ENCODE results near the gene LMAN1L. TPM values are rescaled to one million over a fixed set of nuclear protein-coding genes. Genes with fewer than 3 reads are reported as not detected.

The LMAN1L gene
- total and polyA plus RNA-seq, 4 donors: 0.11 to 0.31 TPM; not detected in 2

GRCh38 chr15:74873036-74873755 is 60.6 kb downstream of the LMAN1L start, which contains the start of gene SCAMP2:
SCAMP2 (minus strand) TSS chr15:74873365; CDS start chr15:74873255, 110 bp downstream.
- peak within 1 kb of the TSS; percentile 56 to 77 for H3K9ac ChIP-seq (ENCODE audit: insufficient read depth in 1 of 2, low read length in 2 of 2)
- H3K27me3 ChIP-seq (ENCODE audit: control insufficient read depth in 3 of 3, insufficient read depth in 3 of 3, low read length in 2 of 3): no peaks in the 10 kb centered on the region
- DNase-seq (peak; percentile 94 to 96 (median 96)), ATAC-seq (ENCODE audit: insufficient read depth, low FRiP score) (peak; percentile 90)
- 1% methylated on average over 41 to 50 of the region's 52 CpGs for WGBS, 2 donors
- H3K36me3 ChIP-seq (ENCODE audit: control insufficient read depth in 4 of 4, insufficient read depth in 4 of 4, low read length in 4 of 4): no peaks in the 10 kb centered on the region
- H3K9me3 ChIP-seq (ENCODE audit: control insufficient read depth in 4 of 4, insufficient read depth in 3 of 4, low read length in 3 of 4): no peaks in the 10 kb centered on the region
- no peak for TF ChIP-seq CTCF (IDR thresholded peaks at IDR 0.05; ENCODE audit: control extremely low read depth, extremely low read depth)
- H3K4me1 ChIP-seq (ENCODE audit: control insufficient read depth in 5 of 5, insufficient read depth in 5 of 5, low read length in 5 of 5): peaks cover 7 to 25% (median 18%) of the 10 kb centered on the region in 5 donors
- H3K27ac ChIP-seq (ENCODE audit: low read depth in 1 of 2, low read length in 1 of 2): peak within 1 kb of the TSS; percentile 96 to 99
- peak within 1 kb of the TSS; percentile 89 for H3K4me3 ChIP-seq

- Histone ChIP-seq H3K4me1 (ENCODE audit: control insufficient read depth in 5 of 5, insufficient read depth in 5 of 5, low read length in 5 of 5) (peaks cover 7 to 25% (median 18%) of the 10 kb centered on the region in 5 donors), H3K36me3 (ENCODE audit: control insufficient read depth in 4 of 4, insufficient read depth in 4 of 4, low read length in 4 of 4) (no peaks in the 10 kb centered on the region), H3K9ac (ENCODE audit: insufficient read depth in 1 of 2, low read length in 2 of 2) (peak overlapping the region; percentile 16 to 77), H3K27ac (ENCODE audit: low read depth in 1 of 2, low read length in 1 of 2) (peak overlapping the region; percentile 70 to 76), H3K4me3 (no peak overlapping the region), H3K9me3 (ENCODE audit: control insufficient read depth in 4 of 4, insufficient read depth in 3 of 4, low read length in 3 of 4) (no peaks in the 10 kb centered on the region), H3K27me3 (ENCODE audit: control insufficient read depth in 3 of 3, insufficient read depth in 3 of 3, low read length in 2 of 3) (no peaks in the 10 kb centered on the region)
- DNase-seq (no peak), ATAC-seq (ENCODE audit: insufficient read depth, low FRiP score) (no peak)
- TF ChIP-seq CTCF (IDR thresholded peaks at IDR 0.05; ENCODE audit: control extremely low read depth, extremely low read depth): no peak
- WGBS, 2 donors: 32 to 33% methylated on average over 16 of the region's 16 CpGs
Observed at GRCh38 chr15:74873756-74874424, 61.3 kb downstream of the LMAN1L start.

Small RNAs within 50 kb of the gene (small RNA-seq; reads per million reads assigned to genes)
- gene CPLX3 (ENCODE audit: low replicate concordance) (not detected), gene MIR4513 (ENCODE audit: low replicate concordance) (0.06 reads per million), gene MIR6882 (ENCODE audit: low replicate concordance) (0.10 reads per million)

Other genes starting within 250 kb of the LMAN1L start
- gene CLK3, start 197.0 kb upstream of the LMAN1L start, total RNA-seq: 10 to 100 TPM; 65.9 to 70.4 TPM
- 10 to 100 TPM; 56.1 to 63.3 TPM for gene CLK3, start 197.0 kb upstream of the LMAN1L start, polyA plus RNA-seq
- gene EDC3, start 116.8 kb upstream of the LMAN1L start, total RNA-seq: 10 to 100 TPM; 27.1 to 31.9 TPM
- 10 to 100 TPM; 15.3 to 17.0 TPM for gene EDC3, start 116.8 kb upstream of the LMAN1L start, polyA plus RNA-seq
- under 1 TPM; 0.31 to 1.00 TPM for gene CYP1A1, start 87.3 kb upstream of the LMAN1L start, total RNA-seq
- 10 to 100 TPM in 1 of 2 donors, under 1 TPM in 1; 0.46 to 15.0 TPM for gene CYP1A1, start 87.3 kb upstream of the LMAN1L start, polyA plus RNA-seq
- under 1 TPM in 1 of 2 donors, not detected in 1; 0.17 TPM for gene CYP1A2, start 64.0 kb upstream of the LMAN1L start, total RNA-seq
- gene CYP1A2, start 64.0 kb upstream of the LMAN1L start, polyA plus RNA-seq: under 1 TPM; 0.05 to 0.57 TPM
- gene CSK, start 30.8 kb upstream of the LMAN1L start, total RNA-seq: 10 to 100 TPM; 39.7 to 82.9 TPM
- 10 to 100 TPM; 40.9 to 99.1 TPM for gene CSK, start 30.8 kb upstream of the LMAN1L start, polyA plus RNA-seq
- gene CPLX3, start 13.8 kb downstream of the LMAN1L start, total RNA-seq: not detected
- gene CPLX3, start 13.8 kb downstream of the LMAN1L start, polyA plus RNA-seq: under 1 TPM; 0.10 to 0.13 TPM
- 10 to 100 TPM; 20.6 to 46.8 TPM for gene ULK3, start 30.3 kb downstream of the LMAN1L start, total RNA-seq
- gene ULK3, start 30.3 kb downstream of the LMAN1L start, polyA plus RNA-seq: 10 to 100 TPM; 30.6 to 54.5 TPM
- 100 to 1,000 TPM in 1 of 2 donors, 10 to 100 TPM in 1; 51.2 to 122 TPM for gene SCAMP2, start 60.5 kb downstream of the LMAN1L start, total RNA-seq
- 100 to 1,000 TPM in 1 of 2 donors, 10 to 100 TPM in 1; 62.7 to 103 TPM for gene SCAMP2, start 60.5 kb downstream of the LMAN1L start, polyA plus RNA-seq
- gene MPI, start 77.2 kb downstream of the LMAN1L start, total RNA-seq: 10 to 100 TPM; 28.5 to 42.4 TPM
- gene MPI, start 77.2 kb downstream of the LMAN1L start, polyA plus RNA-seq: 10 to 100 TPM; 13.7 to 31.7 TPM
- gene FAM219B, start 94.0 kb downstream of the LMAN1L start, total RNA-seq: 10 to 100 TPM; 49.7 to 88.4 TPM
- gene FAM219B, start 94.0 kb downstream of the LMAN1L start, polyA plus RNA-seq: 10 to 100 TPM; 32.4 to 35.3 TPM
- 100 to 1,000 TPM in 1 of 2 donors, 10 to 100 TPM in 1; 70.7 to 163 TPM for gene COX5A, start 125.2 kb downstream of the LMAN1L start, total RNA-seq
- gene COX5A, start 125.2 kb downstream of the LMAN1L start, polyA plus RNA-seq: 100 to 1,000 TPM; 233 to 301 TPM
- 10 to 100 TPM in 1 of 2 donors, 1 to 10 TPM in 1; 3.8 to 15.2 TPM for gene RPP25, start 143.9 kb downstream of the LMAN1L start, total RNA-seq
- 10 to 100 TPM in 1 of 2 donors, 1 to 10 TPM in 1; 10.0 to 15.7 TPM for gene RPP25, start 143.9 kb downstream of the LMAN1L start, polyA plus RNA-seq
- 1 to 10 TPM; 3.8 to 4.8 TPM for gene SCAMP5, start 182.7 kb downstream of the LMAN1L start, total RNA-seq
- gene SCAMP5, start 182.7 kb downstream of the LMAN1L start, polyA plus RNA-seq: 1 to 10 TPM in 1 of 2 donors, under 1 TPM in 1; 0.94 to 9.5 TPM
- 10 to 100 TPM; 12.8 to 19.2 TPM for gene PPCDC, start 210.8 kb downstream of the LMAN1L start, total RNA-seq
- gene PPCDC, start 210.8 kb downstream of the LMAN1L start, polyA plus RNA-seq: 10 to 100 TPM; 22.5 to 23.8 TPM

Data from lung (tissue), 13 donors.